Measurements from ENCODE around the gene HSPA1L. TPM values are rescaled to one million over a fixed set of nuclear protein-coding genes. Genes with fewer than 3 reads are reported as not detected.

Gene HSPA1L
- total RNA-seq, 2 experiments from 2014 or later: 1.7 to 1.8 TPM

DNA sequence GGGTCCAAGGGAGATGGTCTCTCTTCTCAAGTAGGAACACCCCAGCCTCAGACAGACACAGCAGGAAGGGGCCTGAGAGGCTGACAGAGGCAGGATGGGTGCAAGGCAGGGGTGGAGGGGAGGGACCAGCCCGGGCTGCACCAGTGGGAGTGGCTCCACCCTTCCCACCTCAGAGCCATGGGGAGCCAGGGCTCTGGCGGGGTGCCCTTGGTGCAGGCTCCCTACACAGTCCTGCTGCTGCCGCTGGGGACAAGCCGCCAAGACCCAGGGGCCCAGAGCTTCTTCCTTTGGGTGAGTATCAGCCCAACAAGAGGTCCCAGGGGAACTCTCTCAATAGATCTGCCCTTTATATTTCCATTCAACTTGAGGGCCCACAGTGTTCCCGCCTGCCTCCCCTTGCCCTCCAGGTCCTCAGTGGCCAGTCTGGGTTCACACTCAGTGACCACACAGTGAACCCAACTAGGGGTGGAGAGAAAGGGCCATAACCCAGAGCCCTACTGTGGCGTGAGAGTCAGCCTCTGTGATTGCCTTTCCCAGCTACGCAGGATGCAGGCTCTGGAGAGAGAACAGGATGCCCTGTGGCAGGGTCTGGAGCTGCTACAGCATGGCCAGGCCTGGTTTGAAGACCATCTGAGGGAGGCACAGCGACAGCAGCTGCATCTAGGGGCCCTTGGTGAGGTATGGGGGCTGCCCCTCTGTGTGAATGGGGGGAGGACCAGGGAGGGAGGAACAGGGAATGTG lies 52.0 kb downstream of the HSPA1L start:
- intact Hi-C loops (cut with DNase I, micrococcal nuclease): no loop called here
- H3K36me3 Mint-ChIP-seq (ENCODE audit: low read depth): peaks cover 4% of the 10 kb centered on the region
- CTCF ChIA-PET: no interaction called here
- Histone ChIP-seq H3K27me3 (ENCODE audit: control insufficient read depth in 1 of 2, insufficient read depth in 2 of 2, low read length in 2 of 2) (no peaks in the 10 kb centered on the region), H3K27ac (ENCODE audit: low read depth in 1 of 2, low read length in 2 of 2) (no peak overlapping the region), H3K9me3 (ENCODE audit: control insufficient read depth in 1 of 2, insufficient read depth in 1 of 2, low read length in 2 of 2) (no peaks in the 10 kb centered on the region), H3K4me1 (ENCODE audit: insufficient read depth, low read length) (no peaks in the 10 kb centered on the region), H3K4me3 (ENCODE audit: low read length) (no peak overlapping the region), H3K36me3 (ENCODE audit: insufficient read depth, low read length) (peaks cover 2% of the 10 kb centered on the region)
- POLR2A ChIA-PET: no interaction called here
- H3K4me1 Mint-ChIP-seq (ENCODE audit: low read depth): no peaks in the 10 kb centered on the region
- no peak overlapping the region for H3K27ac Mint-ChIP-seq
- no peak overlapping the region for H3K4me3 Mint-ChIP-seq
- no peaks in the 10 kb centered on the region for H3K27me3 Mint-ChIP-seq
- ATAC-seq (ENCODE audit: poor library complexity) (no peak), DNase-seq (no peak)
- no peak for TF ChIP-seq CTCF (IDR thresholded peaks at IDR 0.05)
- no peaks in the 10 kb centered on the region for H3K9me3 Mint-ChIP-seq

- peaks cover 4% of the 10 kb centered on the region for H3K36me3 Mint-ChIP-seq (ENCODE audit: low read depth)
- H3K9me3 Mint-ChIP-seq: no peaks in the 10 kb centered on the region
- TF ChIP-seq CTCF (IDR thresholded peaks at IDR 0.05): no peak
- Histone ChIP-seq H3K4me3 (ENCODE audit: low read length) (no peak within 1 kb of the TSS), H3K9me3 (ENCODE audit: control insufficient read depth in 1 of 2, insufficient read depth in 1 of 2, low read length in 2 of 2) (no peaks in the 10 kb centered on the region), H3K27me3 (ENCODE audit: control insufficient read depth in 1 of 2, insufficient read depth in 2 of 2, low read length in 2 of 2) (no peaks in the 10 kb centered on the region), H3K36me3 (ENCODE audit: insufficient read depth, low read length) (peaks cover 2% of the 10 kb centered on the region), H3K4me1 (ENCODE audit: insufficient read depth, low read length) (no peaks in the 10 kb centered on the region), H3K27ac (ENCODE audit: low read depth in 1 of 2, low read length in 2 of 2) (no peak within 1 kb of the TSS)
- no peak within 1 kb of the TSS for H3K4me3 Mint-ChIP-seq
- no peak within 1 kb of the TSS for H3K27ac Mint-ChIP-seq
- H3K27me3 Mint-ChIP-seq: no peaks in the 10 kb centered on the region
- DNase-seq (no peak), ATAC-seq (ENCODE audit: poor library complexity) (no peak)
- CTCF ChIA-PET: no interaction called here
- intact Hi-C loops (cut with DNase I, micrococcal nuclease): no loop called here
- POLR2A ChIA-PET: no interaction called here
- H3K4me1 Mint-ChIP-seq (ENCODE audit: low read depth): no peaks in the 10 kb centered on the region
These were observed 52.7 kb downstream of the HSPA1L start, which contains the start of gene SAPCD1 for GRCh38 chr6:31762356-31762755. TSS of gene SAPCD1 (plus strand) at chr6:31762656. CDS start at chr6:31763055, 399 bp downstream.

DNA sequence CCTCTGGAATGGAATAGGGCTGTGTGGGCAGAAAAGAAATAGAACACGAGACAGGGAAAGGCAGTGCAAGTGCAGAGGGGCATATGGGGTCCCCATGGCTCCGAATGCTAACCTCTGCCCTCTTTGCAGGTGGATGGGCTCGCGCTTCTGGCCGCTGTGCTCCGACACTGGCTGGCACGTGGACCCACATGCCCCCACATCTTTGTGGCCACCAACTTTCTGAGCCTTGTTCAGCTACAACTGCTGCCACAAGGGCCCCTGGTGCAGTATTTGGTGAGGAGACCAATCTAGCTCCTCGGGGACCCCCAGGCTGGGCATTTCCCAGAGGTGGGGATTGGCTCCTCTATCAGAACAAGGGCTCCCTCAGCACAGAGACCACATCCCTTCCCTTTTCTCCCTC lies 53.7 kb downstream of the HSPA1L start:
- Mint-ChIP-seq H3K4me1 (ENCODE audit: low read depth) (no peaks in the 10 kb centered on the region), H3K27me3 (no peaks in the 10 kb centered on the region), H3K9me3 (no peaks in the 10 kb centered on the region), H3K36me3 (ENCODE audit: low read depth) (peaks cover 4% of the 10 kb centered on the region), H3K27ac (no peak overlapping the region), H3K4me3 (no peak overlapping the region)
- ChIA-PET CTCF (no interaction called here), POLR2A (no interaction called here)
- intact Hi-C loops (cut with DNase I, micrococcal nuclease): no loop called here
- Histone ChIP-seq H3K4me3 (ENCODE audit: low read length) (no peak overlapping the region), H3K9me3 (ENCODE audit: control insufficient read depth in 1 of 2, insufficient read depth in 1 of 2, low read length in 2 of 2) (no peaks in the 10 kb centered on the region), H3K27ac (ENCODE audit: low read depth in 1 of 2, low read length in 2 of 2) (no peak overlapping the region), H3K4me1 (ENCODE audit: insufficient read depth, low read length) (no peaks in the 10 kb centered on the region), H3K36me3 (ENCODE audit: insufficient read depth, low read length) (peaks cover 2% of the 10 kb centered on the region), H3K27me3 (ENCODE audit: control insufficient read depth in 1 of 2, insufficient read depth in 2 of 2, low read length in 2 of 2) (no peaks in the 10 kb centered on the region)
- no peak for DNase-seq
- TF ChIP-seq CTCF (IDR thresholded peaks at IDR 0.05): no peak
- no peak for ATAC-seq (ENCODE audit: poor library complexity)
